HepG2 (cell line): ENCODE data around the gene ELP4. TPM values are rescaled to one million over a fixed set of nuclear protein-coding genes. Genes with fewer than 3 reads are reported as not detected.

Experiments used
- ATAC-seq: fragments of 200-7000 bp; cut with Tn5 transposase; 3 replicates; pipeline ENCODE4 v1.9.1; 2020; ENCODE audit warnings: mild to moderate bottlenecking, moderate library complexity
- BruUV-seq: library from RNA; stranded (reverse); fragments of 400-500 nt; replicated peaks from 2 replicates; lab custom pipeline; 2021; lab: Mats Ljungman, UMichigan
- CTCF ChIA-PET: fragments of 300-600 bp; formaldehyde crosslinking; extraction: SDS; loops from one replicate; lab custom pipeline; 2021; ENCODE audit warnings: low total read pairs, inconsistent platforms, low intra/inter-chr PET ratio; lab: Yijun Ruan, JAX
- POLR2A ChIA-PET: fragments of 350-600 bp; sonication (Branson Sonifier 250); formaldehyde crosslinking; loops from one replicate; lab custom pipeline; 2020; ENCODE audit warnings: antibody characterized with exemption, inconsistent platforms; lab: Yijun Ruan, JAX
- DNase-seq: peaks from one replicate; pipeline ENCODE4 v3.0.0-alpha.2; 2015; ENCODE audit warnings: low spot score
- FAIRE-seq: peaks from 3 replicates; lab custom pipeline; 2011; peaks lifted over from hg19 to GRCh38; lab: Jason Lieb, UNC
- H2AFZ ChIP-seq: one replicate; pipeline ENCODE4 v1.6.1; 2011; ENCODE audit warnings: low read length, inconsistent platforms
- H3K27ac ChIP-seq: fragments of 300-600 bp; 3 replicates; pipeline ENCODE4 v1.8.0; 2011; ENCODE audit warnings: mixed run types, mild to moderate bottlenecking, mixed read lengths, low read length, inconsistent platforms; ENCODE audit not compliant: insufficient read depth; ENCODE audit errors: extremely low read length
- H3K27me3 ChIP-seq, 2 experiments: fragments of 200-600 bp in 1 of 2; 2 replicates in 1 of 2; 3 replicates in 1 of 2; pipeline versions ENCODE4 v1.6.0 to v1.8.0; 2011; ENCODE audit warnings: low read length in 2 of 2, mild to moderate bottlenecking in 2 of 2, moderate library complexity in 2 of 2, inconsistent platforms in 1 of 2; ENCODE audit not compliant: insufficient read depth in 2 of 2, control insufficient read depth in 1 of 2
- H3K36me3 ChIP-seq, 2 experiments: fragments of 200-600 bp in 1 of 2; replicated peaks in 1 of 2; 2 replicates in 1 of 2; 3 replicates in 1 of 2; pipeline versions ENCODE4 v1.5.1 to v1.8.0; 2011; ENCODE audit warnings: low read length in 2 of 2, inconsistent platforms in 1 of 2; ENCODE audit not compliant: insufficient read depth in 2 of 2, control insufficient read depth in 1 of 2
- H3K4me1 ChIP-seq: 2 replicates; pipeline ENCODE4 v1.5.1; 2012; ENCODE audit warnings: low read length, inconsistent platforms; ENCODE audit not compliant: insufficient read depth
- H3K4me2 ChIP-seq: 2 replicates; pipeline ENCODE4 v1.6.0; 2011; ENCODE audit warnings: low read depth, low read length, inconsistent platforms
- H3K4me3 ChIP-seq, 3 experiments: fragments of 200-600 bp in 1 of 3; sonication (generic), shearing (Covaris generic) in 1 of 3; replicated peaks in 1 of 3; 2 replicates each; pipeline ENCODE4 v1.5.1; 2011 to 2016; ENCODE audit warnings: low read length in 3 of 3, inconsistent platforms in 2 of 3, low read depth in 2 of 3, mild to moderate bottlenecking in 2 of 3, control low read depth in 1 of 3, mixed read lengths in 1 of 3; ENCODE audit not compliant: insufficient read depth in 1 of 3
- H3K79me2 ChIP-seq: one replicate; pipeline ENCODE4 v1.6.1; 2011; ENCODE audit warnings: low read length, inconsistent platforms; ENCODE audit not compliant: insufficient read depth
- H3K9ac ChIP-seq: 2 replicates; pipeline ENCODE4 v1.6.0; 2011; ENCODE audit warnings: mild to moderate bottlenecking, low read depth, low read length, inconsistent platforms; ENCODE audit not compliant: insufficient read depth
- H3K9me3 ChIP-seq: 2 replicates; pipeline ENCODE4 v1.5.1; 2012; ENCODE audit warnings: mild to moderate bottlenecking, low read length
- H4K20me1 ChIP-seq: 2 replicates; pipeline ENCODE4 v1.6.0; 2011; ENCODE audit warnings: inconsistent platforms, mild to moderate bottlenecking, low read length, moderate library complexity; ENCODE audit not compliant: insufficient read depth
- ATF6 ChIP-seq: sonication (generic); formaldehyde crosslinking; conservative IDR thresholded peaks from 2 replicates; pipeline ENCODE4 v1.4.0; 2020; ENCODE audit warnings: missing genetic modification reagents
- CEBPB ChIP-seq: IDR thresholded peaks from 2 replicates; pipeline ENCODE4 v1.6.1; 2011; ENCODE audit warnings: low read depth, low read length, improper control_type of control experiment, borderline replicate concordance
- HMGXB4 ChIP-seq, 2 experiments: sonication (generic) in 1 of 2; formaldehyde crosslinking in 1 of 2; IDR thresholded peaks; 2 replicates each; pipeline versions ENCODE4 v1.4.0 to v1.6.1; 2018 to 2020; ENCODE audit warnings: missing genetic modification reagents in 2 of 2, borderline replicate concordance in 1 of 2, low read depth in 1 of 2, mild to moderate bottlenecking in 1 of 2, missing biosample characterization in 1 of 2
- IKZF4 ChIP-seq: sonication (generic); formaldehyde crosslinking; IDR thresholded peaks from 2 replicates; pipeline ENCODE4 v1.5.1; 2020; ENCODE audit warnings: borderline replicate concordance, mild to moderate bottlenecking, low read depth, missing genetic modification reagents; ENCODE audit errors: not compliant biosample characterization
- PAX8 ChIP-seq: sonication (generic); formaldehyde crosslinking; IDR thresholded peaks from 2 replicates; pipeline ENCODE4 v1.8.0; 2022; ENCODE audit warnings: mild to moderate bottlenecking, missing genetic modification reagents, borderline replicate concordance
- PBX3 ChIP-seq: sonication (generic); formaldehyde crosslinking; IDR thresholded peaks from 2 replicates; pipeline ENCODE4 v1.8.1; 2023; ENCODE audit warnings: missing genetic modification reagents, inconsistent platforms, borderline replicate concordance
- TGIF2 ChIP-seq: IDR thresholded peaks from 2 replicates; pipeline ENCODE4 v1.6.1; 2016; ENCODE audit warnings: control low read depth, missing compliant biosample characterization
- THAP7 ChIP-seq: sonication (generic); formaldehyde crosslinking; IDR thresholded peaks from 2 replicates; pipeline ENCODE4 v1.8.1; 2023; ENCODE audit warnings: mild to moderate bottlenecking, missing genetic modification reagents
- ZBTB21 ChIP-seq: sonication (generic); formaldehyde crosslinking; IDR thresholded peaks from 2 replicates; pipeline ENCODE4 v1.4.0; 2020; ENCODE audit warnings: missing genetic modification reagents
- ZNF484 ChIP-seq: sonication (generic); formaldehyde crosslinking; IDR thresholded peaks from 2 replicates; pipeline ENCODE4 v1.5.1; 2020; ENCODE audit warnings: mild to moderate bottlenecking, low read depth, missing genetic modification reagents, borderline replicate concordance
- ZNF660 ChIP-seq: sonication (generic); formaldehyde crosslinking; IDR thresholded peaks from 2 replicates; pipeline ENCODE4 v1.5.1; 2020; ENCODE audit warnings: mild to moderate bottlenecking, low read depth, missing genetic modification reagents, borderline replicate concordance
- WGBS: methylation state at CpG from one replicate; pipeline ENCODE4 v1.1.6; 2017; ENCODE audit warnings: low lambda C conversion rate; 5-methylcytosine and 5-hydroxymethylcytosine counted together
- in situ Hi-C: cut with HindIII; loops from 2 replicates; pipeline ENCODE4 v1.10.0; 2017; ENCODE audit warnings: low pct_unique_long_range_greater_than_20kb; ENCODE audit not compliant: extremely low pct_ligation_motif_present
- intact Hi-C: fragments of 100-400 bp; cut with micrococcal nuclease; formaldehyde crosslinking; loops from one replicate; pipeline ENCODE4 v1.10.0; 2022; ENCODE audit not compliant: unreplicated experiment
- polyA plus RNA-seq, 8 experiments: library from polyadenylated mRNA; depleted of rRNA in 3 of 8; stranded (reverse) in 7 of 8; unstranded in 1 of 8; fragments of >200 nt; fragmentation: Illumina TruSeq in 4 of 8; extraction: Trizol in 4 of 8; gene quantifications; 2 replicates each; pipeline versions ENCODE4 v1.2.1 to v1.2.3, GENCODE V29; 2011 to 2016; ENCODE audit warnings: low read depth in 4 of 8, missing spikeins in 1 of 8, mixed read lengths in 1 of 8; ENCODE audit not compliant: insufficient read depth in 1 of 8
- total RNA-seq, 5 experiments: library from RNA; depleted of rRNA; stranded (reverse); fragments of >200 nt; fragmentation: Illumina TruSeq; extraction: Trizol; gene quantifications; 2 replicates each; pipeline ENCODE4 v1.2.3, GENCODE V29; 2016; ENCODE audit warnings: low read depth in 1 of 5

ELP4 gene
- total and polyA plus RNA-seq, 2 of the 13 experiments (the other 11 are each of a cell fraction or from before 2014, with no cell fraction given), result 12.8 to 19.1 TPM

GRCh38 chr11:31687256-31687655, 177.7 kb downstream of the ELP4 start:
- Histone ChIP-seq H4K20me1 (no peaks in the 10 kb centered on the region), H2AFZ (no peak overlapping the region), H3K4me1 (peaks cover 11% of the 10 kb centered on the region), H3K79me2 (no peaks in the 10 kb centered on the region), H3K9me3 (no peaks in the 10 kb centered on the region), H3K4me2 (no peak overlapping the region), H3K27me3 (no peaks in the 10 kb centered on the region; a peak in 1 of 5 replicates), H3K4me3 (no peak overlapping the region), H3K36me3 (no peaks in the 10 kb centered on the region), H3K27ac (no peak overlapping the region), H3K9ac (no peak overlapping the region)
- WGBS, result 95% methylated on average over 1 of the region's 1 CpG
- ATAC-seq (no peak), FAIRE-seq (no peak), DNase-seq (no peak)
- ChIA-PET CTCF (no interaction called here), POLR2A (no interaction called here)
- in situ Hi-C loops, result no loop called here
- no TSS peak for BruUV-seq
- intact Hi-C loops, result no loop called here
- TF ChIP-seq CEBPB (peak; percentile 32; the same call in 1 of the 2 replicates), ATF6 (CRISPR knock-in tag) (no peak)
- TF ChIP-seq, all 625 proteins: peak for 1

- no peak for FAIRE-seq
- 89% methylated on average over 4 of the region's 4 CpGs for WGBS
- POLR2A ChIA-PET, result no interaction called here
- TF ChIP-seq PBX3 (CRISPR knock-in tag) (no peak), ZBTB21 (CRISPR knock-in tag) (no peak), ZNF484 (no peak), THAP7 (CRISPR knock-in tag) (no peak), ZNF660 (no peak), PAX8 (CRISPR knock-in tag) (no peak), HMGXB4 (CRISPR knock-in tag; IDR thresholded peaks at IDR 0.05; ENCODE audit: borderline replicate concordance in 1 of 2, low read depth in 1 of 2) (no peak), IKZF4 (no peak), TGIF2 (no peak)
Measured at GRCh38 chr11:31687861-31688260, 178.3 kb downstream of the ELP4 start.

More at GRCh38 chr11:31687861-31688260, 178.3 kb downstream of the ELP4 start:
- no peaks in the 10 kb centered on the region for H4K20me1 ChIP-seq
- ATAC-seq (no peak), DNase-seq (no peak)
- H3K27ac ChIP-seq, result no peak overlapping the region
- H3K4me1 ChIP-seq, result peaks cover 11% of the 10 kb centered on the region
- CTCF ChIA-PET, result no interaction called here
- in situ Hi-C loops, result no loop called here
- no TSS peak for BruUV-seq
- no peaks in the 10 kb centered on the region for H3K9me3 ChIP-seq
- H2AFZ ChIP-seq, result no peak overlapping the region
- H3K79me2 ChIP-seq, result no peaks in the 10 kb centered on the region
- H3K36me3 ChIP-seq, result no peaks in the 10 kb centered on the region
- no peak overlapping the region for H3K4me2 ChIP-seq
- no peak overlapping the region for H3K4me3 ChIP-seq
- H3K27me3 ChIP-seq, result no peaks in the 10 kb centered on the region; a peak in 1 of 5 replicates
- no peak overlapping the region for H3K9ac ChIP-seq
- intact Hi-C loops, result no loop called here
